Fibroblast of lung (primary cell): ENCODE results near the gene DIAPH3. TPM values are rescaled to one million over a fixed set of nuclear protein-coding genes. Genes with fewer than 3 reads are reported as not detected.

Experiments used
- DNase-seq, 2 donors: peaks; one replicate each; pipeline versions ENCODE4 v3.0.0 to v3.0.0-alpha.2; 2010; ENCODE audit warnings: low read depth in 2 of 2
- H2AFZ ChIP-seq: 2 replicates; pipeline ENCODE4 v1.5.1; 2012; ENCODE audit warnings: low read length, control low read depth, inconsistent platforms
- H3K27ac ChIP-seq: 2 replicates; pipeline ENCODE4 v1.5.1; 2011; ENCODE audit warnings: low read length, control low read depth; ENCODE audit not compliant: insufficient read depth
- H3K27me3 ChIP-seq: 2 replicates; pipeline ENCODE4 v1.5.1; 2011; ENCODE audit warnings: mild to moderate bottlenecking, low read length; ENCODE audit not compliant: control insufficient read depth, insufficient read depth
- H3K36me3 ChIP-seq: 2 replicates; pipeline ENCODE4 v1.5.1; 2011; ENCODE audit warnings: low read length; ENCODE audit not compliant: control insufficient read depth, insufficient read depth
- H3K4me1 ChIP-seq: 2 replicates; pipeline ENCODE4 v1.5.1; 2011; ENCODE audit warnings: low read length; ENCODE audit not compliant: control insufficient read depth, insufficient read depth; ENCODE audit errors: extremely low read depth
- H3K4me2 ChIP-seq: 2 replicates; pipeline ENCODE4 v1.5.1; 2011; ENCODE audit warnings: low read length, control low read depth; ENCODE audit not compliant: insufficient read depth; ENCODE audit errors: extremely low read depth
- H3K4me3 ChIP-seq, 4 experiments: fragments of 200-600 bp in 1 of 4; sonication (generic) in 1 of 4; replicated peaks in 1 of 4; 2 replicates each; pipeline ENCODE4 v1.5.1; 2011 to 2016; ENCODE audit warnings: low read length in 4 of 4, low read depth in 3 of 4, mild to moderate bottlenecking in 3 of 4, control low read depth in 2 of 4, inconsistent platforms in 1 of 4, mixed read lengths in 1 of 4; ENCODE audit not compliant: insufficient read depth in 1 of 4; ENCODE audit errors: control extremely low read depth in 1 of 4
- H3K79me2 ChIP-seq: 2 replicates; pipeline ENCODE4 v1.5.1; 2012; ENCODE audit warnings: mild to moderate bottlenecking, low read length, inconsistent platforms; ENCODE audit not compliant: control insufficient read depth, insufficient read depth
- H3K9ac ChIP-seq: 2 replicates; pipeline ENCODE4 v1.5.1; 2011; ENCODE audit warnings: mild to moderate bottlenecking, low read length, control low read depth; ENCODE audit not compliant: insufficient read depth
- H3K9me3 ChIP-seq: 2 replicates; pipeline ENCODE4 v1.5.1; 2012; ENCODE audit warnings: low read depth, low read length; ENCODE audit not compliant: control insufficient read depth, insufficient read depth
- H4K20me1 ChIP-seq: 2 replicates; pipeline ENCODE4 v1.5.1; 2011; ENCODE audit warnings: low read length; ENCODE audit not compliant: control insufficient read depth, insufficient read depth; ENCODE audit errors: extremely low read depth
- CTCF ChIP-seq, 2 donors: IDR thresholded peaks in 1 of 2; conservative IDR thresholded peaks in 1 of 2; 1 replicate in 1 of 2; 2 replicates in 1 of 2; pipeline ENCODE4 v1.5.1; 2011 to 2012; ENCODE audit warnings: low read length in 2 of 2, control low read depth in 1 of 2, inconsistent platforms in 1 of 2, low read depth in 1 of 2, mild to moderate bottlenecking in 1 of 2
- EZH2 ChIP-seq: IDR thresholded peaks from 2 replicates; pipeline ENCODE4 v1.5.1; 2012; ENCODE audit warnings: low read length, control low read depth, mild to moderate bottlenecking; ENCODE audit errors: missing control alignments
- polyA plus RNA-seq, 2 donors: library from polyadenylated mRNA; depleted of rRNA in 1 of 2; stranded (reverse) in 1 of 2; unstranded in 1 of 2; fragments of >200 nt; gene quantifications; 2 replicates each; pipeline ENCODE4 v1.2.1, GENCODE V29; 2011 to 2012; ENCODE audit warnings: missing spikeins in 1 of 2
- total RNA-seq: library from RNA; depleted of rRNA; stranded (reverse); fragments of >200 nt; gene quantifications from 2 replicates; pipeline ENCODE4 v1.2.1, GENCODE V29; 2014

The DIAPH3 gene
- total and polyA plus RNA-seq, 2 donors (not counting 1 experiment from before 2014, with no cell fraction given), result 5.9 to 10.9 TPM

- peak in 1 of 2 donors; percentile 48 for DNase-seq
- no peak for TF ChIP-seq EZH2
- no peak for TF ChIP-seq CTCF (conservative IDR thresholded peaks at IDR 0.05 in 1 of 2, IDR thresholded peaks at IDR 0.05 in 1 of 2; ENCODE audit: low read depth in 1 of 2, low read length in 2 of 2)
- peak overlapping the region; percentile 38 for H3K4me2 ChIP-seq
Observed at GRCh38 chr13:60152904-60153303, 10.8 kb downstream of the DIAPH3 start.

GRCh38 chr13:60152114-60152513, 11.6 kb downstream of the DIAPH3 start:
- peak in 1 of 2 donors; percentile 64 for DNase-seq
- no peak overlapping the region for H3K9ac ChIP-seq
- H2AFZ ChIP-seq, result peak overlapping the region; percentile 30
- TF ChIP-seq EZH2 (no peak), CTCF (conservative IDR thresholded peaks at IDR 0.05 in 1 of 2, IDR thresholded peaks at IDR 0.05 in 1 of 2; ENCODE audit: low read depth in 1 of 2, low read length in 2 of 2) (no peak)
- H3K27me3 ChIP-seq, result no peaks in the 10 kb centered on the region
- H3K36me3 ChIP-seq, result no peaks in the 10 kb centered on the region
- no peak overlapping the region for H3K4me2 ChIP-seq
- H3K27ac ChIP-seq, result no peak overlapping the region
- H4K20me1 ChIP-seq, result no peaks in the 10 kb centered on the region
- H3K4me3 ChIP-seq, result no peak overlapping the region
- no peaks in the 10 kb centered on the region for H3K9me3 ChIP-seq
- no peaks in the 10 kb centered on the region for H3K4me1 ChIP-seq
- peaks cover 90% of the 10 kb centered on the region for H3K79me2 ChIP-seq

More at GRCh38 chr13:60152904-60153303, 10.8 kb downstream of the DIAPH3 start:
- H3K27me3 ChIP-seq, result no peaks in the 10 kb centered on the region
- no peaks in the 10 kb centered on the region for H4K20me1 ChIP-seq
- H3K36me3 ChIP-seq, result no peaks in the 10 kb centered on the region
- no peak overlapping the region for H2AFZ ChIP-seq
- no peak overlapping the region for H3K27ac ChIP-seq
- no peaks in the 10 kb centered on the region for H3K4me1 ChIP-seq
- peaks cover 90% of the 10 kb centered on the region for H3K79me2 ChIP-seq
- no peaks in the 10 kb centered on the region for H3K9me3 ChIP-seq
- H3K9ac ChIP-seq, result no peak overlapping the region
- H3K4me3 ChIP-seq, result no peak overlapping the region

GRCh38 chr13:60150538-60150937, 13.2 kb downstream of the DIAPH3 start:
- DNase-seq, result no peak
- H3K4me2 ChIP-seq, result no peak overlapping the region

More at GRCh38 chr13:60150538-60150937, 13.2 kb downstream of the DIAPH3 start:
- H3K36me3 ChIP-seq, result no peaks in the 10 kb centered on the region
- no peaks in the 10 kb centered on the region for H3K27me3 ChIP-seq
- H3K79me2 ChIP-seq, result peaks cover 87% of the 10 kb centered on the region
- H3K27ac ChIP-seq, result no peak overlapping the region
- no peak overlapping the region for H2AFZ ChIP-seq
- no peak overlapping the region for H3K4me3 ChIP-seq
- H3K9ac ChIP-seq, result no peak overlapping the region
- no peaks in the 10 kb centered on the region for H3K9me3 ChIP-seq
- H4K20me1 ChIP-seq, result no peaks in the 10 kb centered on the region
- H3K4me1 ChIP-seq, result no peaks in the 10 kb centered on the region
- TF ChIP-seq CTCF (conservative IDR thresholded peaks at IDR 0.05 in 1 of 2, IDR thresholded peaks at IDR 0.05 in 1 of 2; ENCODE audit: low read depth in 1 of 2, low read length in 2 of 2) (no peak), EZH2 (no peak)
